WERI-Rb-1 (cell line): ENCODE data around the gene NUP54.
A peak's percentile ranks its signal among the peaks of the same experiment; 100 is the strongest.

Source experiments
- DNase-seq: peaks from one replicate; pipeline ENCODE4 v3.0.0-alpha.2; 2020
- H3K27ac ChIP-seq: fragments of 250-450 bp; sonication (Bioruptor Pico); 2 replicates; pipeline ENCODE4 v1.5.1; 2020; ENCODE audit warnings: mild to moderate bottlenecking, moderate library complexity
- H3K27me3 ChIP-seq: fragments of 250-450 bp; sonication (Bioruptor Pico); 2 replicates; pipeline ENCODE4 v1.5.1; 2021; ENCODE audit warnings: mild to moderate bottlenecking, low read depth, moderate library complexity; ENCODE audit not compliant: insufficient read depth, severe bottlenecking
- H3K36me3 ChIP-seq: fragments of 250-450 bp; sonication (Bioruptor Pico); 2 replicates; pipeline ENCODE4 v1.5.1; 2020; ENCODE audit warnings: mild to moderate bottlenecking, moderate library complexity
- H3K4me3 ChIP-seq: 2 replicates; pipeline ENCODE4 v1.5.1; 2011; ENCODE audit warnings: low read depth, mild to moderate bottlenecking, control low read depth, low read length
- H3K9me3 ChIP-seq: fragments of 250-450 bp; sonication (Bioruptor Pico); 2 replicates; pipeline ENCODE4 v1.5.1; 2021; ENCODE audit warnings: mild to moderate bottlenecking, moderate library complexity; ENCODE audit not compliant: severe bottlenecking
- TF ChIP-seq, protein P1 (sequence below): IDR thresholded peaks from 2 replicates; pipeline ENCODE4 v1.5.1; 2011; ENCODE audit warnings: low read depth, mild to moderate bottlenecking, control low read depth, inconsistent platforms, low read length

Gene NUP54

DNA sequence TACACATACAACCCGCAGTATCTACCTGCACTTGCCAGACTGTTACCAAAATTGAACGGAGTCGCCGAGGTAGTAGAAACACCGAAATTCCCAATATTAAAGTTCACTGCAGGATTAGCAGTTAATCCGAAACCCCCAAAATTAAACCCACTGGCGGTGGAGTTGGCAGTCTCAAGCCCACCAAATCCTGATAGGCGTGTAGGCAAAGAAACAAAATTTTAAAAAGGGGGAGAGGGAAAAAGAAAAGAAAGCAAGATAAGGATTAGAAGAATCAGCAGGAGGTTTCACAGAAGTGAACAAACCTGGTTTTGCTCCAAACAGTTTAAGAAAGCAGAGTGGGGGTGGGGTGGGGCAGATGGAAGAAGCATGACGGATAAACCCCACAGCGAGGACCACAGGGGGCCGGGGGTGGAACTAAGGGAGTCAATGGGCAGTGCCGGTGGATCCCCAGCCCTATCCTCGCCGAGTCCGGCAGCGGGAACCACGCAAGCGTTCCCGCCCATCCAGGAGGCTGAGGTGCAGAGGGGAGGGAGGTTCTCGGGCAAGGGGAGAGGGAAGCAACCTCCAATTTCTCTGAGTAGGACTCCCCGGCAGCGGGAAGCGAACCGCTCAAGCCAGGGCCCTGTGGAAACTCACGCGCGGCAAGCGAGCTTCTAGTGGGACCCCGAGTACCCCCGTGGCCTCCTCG lies 599 bp downstream of the NUP54 start:
- Histone ChIP-seq H3K36me3 (peaks cover 36% of the 10 kb centered on the region), H3K27me3 (no peaks in the 10 kb centered on the region), H3K4me3 (peak overlapping the region; percentile 93), H3K9me3 (no peaks in the 10 kb centered on the region), H3K27ac (peak overlapping the region; percentile 99)
- TF ChIP-seq, protein P1, sequence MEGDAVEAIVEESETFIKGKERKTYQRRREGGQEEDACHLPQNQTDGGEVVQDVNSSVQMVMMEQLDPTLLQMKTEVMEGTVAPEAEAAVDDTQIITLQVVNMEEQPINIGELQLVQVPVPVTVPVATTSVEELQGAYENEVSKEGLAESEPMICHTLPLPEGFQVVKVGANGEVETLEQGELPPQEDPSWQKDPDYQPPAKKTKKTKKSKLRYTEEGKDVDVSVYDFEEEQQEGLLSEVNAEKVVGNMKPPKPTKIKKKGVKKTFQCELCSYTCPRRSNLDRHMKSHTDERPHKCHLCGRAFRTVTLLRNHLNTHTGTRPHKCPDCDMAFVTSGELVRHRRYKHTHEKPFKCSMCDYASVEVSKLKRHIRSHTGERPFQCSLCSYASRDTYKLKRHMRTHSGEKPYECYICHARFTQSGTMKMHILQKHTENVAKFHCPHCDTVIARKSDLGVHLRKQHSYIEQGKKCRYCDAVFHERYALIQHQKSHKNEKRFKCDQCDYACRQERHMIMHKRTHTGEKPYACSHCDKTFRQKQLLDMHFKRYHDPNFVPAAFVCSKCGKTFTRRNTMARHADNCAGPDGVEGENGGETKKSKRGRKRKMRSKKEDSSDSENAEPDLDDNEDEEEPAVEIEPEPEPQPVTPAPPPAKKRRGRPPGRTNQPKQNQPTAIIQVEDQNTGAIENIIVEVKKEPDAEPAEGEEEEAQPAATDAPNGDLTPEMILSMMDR: no peak
- peak; percentile 95 for DNase-seq

DNA sequence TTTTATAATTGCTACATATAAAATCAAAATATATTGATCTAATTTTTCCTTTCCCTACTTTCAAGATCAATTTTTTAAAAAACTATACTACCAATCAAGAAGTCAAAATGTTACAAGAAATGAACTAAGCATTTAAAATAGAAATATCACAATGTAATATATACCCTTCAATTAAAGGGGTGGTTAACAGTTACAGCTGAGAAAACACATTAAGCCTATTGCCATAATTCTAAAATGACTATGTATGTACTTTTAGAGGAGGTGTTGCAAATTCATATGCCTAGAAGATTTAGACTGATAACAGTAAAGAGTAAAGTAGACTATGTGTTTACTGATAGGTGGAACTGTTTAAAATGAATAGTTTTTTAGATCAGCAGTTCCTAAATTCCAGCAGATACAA lies 3.7 kb downstream of the NUP54 start:
- Histone ChIP-seq H3K27ac (no peak overlapping the region), H3K9me3 (no peaks in the 10 kb centered on the region), H3K27me3 (no peaks in the 10 kb centered on the region), H3K4me3 (no peak overlapping the region), H3K36me3 (peaks cover 65% of the 10 kb centered on the region)
- no peak for DNase-seq
- TF ChIP-seq, protein P1: no peak

DNA sequence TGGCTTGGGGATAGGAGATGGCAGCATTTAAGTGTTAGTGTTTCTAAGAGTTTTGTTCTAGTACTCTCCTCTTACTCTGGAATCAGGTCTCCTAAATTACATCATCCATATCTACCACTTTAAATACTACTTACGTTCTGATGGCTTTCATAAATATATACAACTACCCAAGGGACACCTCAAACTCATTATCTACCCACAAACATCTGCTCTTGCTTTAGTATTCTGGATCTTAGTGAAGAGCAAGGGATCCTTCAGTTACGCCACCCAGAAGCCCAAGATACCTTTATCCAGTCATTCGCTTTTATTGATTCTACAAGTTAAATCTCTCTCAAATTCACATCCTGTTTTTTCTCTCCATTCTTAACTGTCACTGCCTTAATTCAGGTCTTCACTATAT lies 7.0 kb downstream of the NUP54 start:
- Histone ChIP-seq H3K4me3 (no peak overlapping the region), H3K9me3 (no peaks in the 10 kb centered on the region), H3K27me3 (no peaks in the 10 kb centered on the region), H3K36me3 (peaks cover 82% of the 10 kb centered on the region), H3K27ac (no peak overlapping the region)
- TF ChIP-seq, protein P1: no peak
- DNase-seq: no peak

DNA sequence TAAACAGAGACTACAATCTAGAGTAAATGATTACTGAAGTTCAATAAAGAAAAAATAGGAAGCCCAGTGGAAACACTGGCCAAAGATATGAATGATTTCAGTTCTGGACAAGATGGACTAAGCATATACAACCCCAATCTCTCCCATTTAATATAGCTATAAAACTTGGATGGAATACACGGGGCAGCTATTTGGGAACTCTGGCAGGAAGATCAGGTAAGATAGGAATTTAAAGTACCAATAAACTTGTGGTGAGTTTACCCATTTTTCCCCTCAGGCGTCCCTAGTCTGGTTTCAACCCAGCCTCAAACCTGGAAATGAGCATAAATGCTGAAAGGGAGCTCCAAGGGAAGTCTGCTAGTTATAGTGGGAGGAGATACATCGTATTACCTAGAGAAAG lies 20.4 kb downstream of the NUP54 start:
- H3K4me3 ChIP-seq: no peak overlapping the region
- H3K36me3 ChIP-seq: peaks cover 44% of the 10 kb centered on the region
- no peaks in the 10 kb centered on the region for H3K27me3 ChIP-seq
- DNase-seq: no peak
- no peaks in the 10 kb centered on the region for H3K9me3 ChIP-seq
- no peak overlapping the region for H3K27ac ChIP-seq
- TF ChIP-seq, protein P1: no peak

DNA sequence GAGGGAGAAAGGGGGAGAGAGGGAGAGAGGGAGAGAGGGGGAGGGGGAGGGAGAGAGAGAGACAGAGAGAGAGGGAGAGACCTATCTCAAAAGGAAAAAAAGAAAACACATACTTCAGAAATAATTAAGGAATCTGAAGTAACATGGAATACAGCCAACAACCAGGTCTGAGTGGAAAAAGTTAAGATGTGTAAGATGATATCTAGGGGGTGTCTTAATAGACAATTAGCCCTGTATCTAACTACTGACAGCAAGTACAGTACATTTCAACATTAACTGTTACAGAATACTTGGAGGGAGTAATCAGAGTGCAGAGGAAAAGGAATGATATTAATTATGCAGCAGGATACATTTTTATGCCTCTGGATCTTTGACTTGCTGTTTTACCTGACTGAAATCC lies 22.4 kb downstream of the NUP54 start:
- DNase-seq: no peak
- Histone ChIP-seq H3K36me3 (peaks cover 58% of the 10 kb centered on the region), H3K27ac (no peak overlapping the region), H3K27me3 (no peaks in the 10 kb centered on the region), H3K9me3 (no peaks in the 10 kb centered on the region), H3K4me3 (no peak overlapping the region)
- TF ChIP-seq, protein P1: no peak

DNA sequence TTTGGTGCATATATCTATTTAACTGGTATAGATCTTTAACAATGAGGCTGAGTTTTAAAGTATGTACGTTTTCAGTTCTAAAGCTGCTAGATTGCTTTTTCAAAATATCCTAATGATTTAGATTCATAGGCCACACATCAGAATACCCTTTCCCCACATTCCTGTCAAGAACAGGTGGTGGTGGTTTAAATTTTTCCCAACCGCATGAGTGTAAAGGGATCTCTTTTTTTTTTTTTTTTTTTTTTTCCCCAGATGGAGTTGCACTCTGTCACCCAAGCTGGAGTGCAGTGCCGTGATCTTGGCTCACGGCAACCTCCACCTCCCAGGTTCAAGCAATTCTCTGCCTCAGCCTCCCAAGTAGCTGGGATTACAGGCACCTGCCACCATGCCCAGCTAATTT lies 28.0 kb downstream of the NUP54 start:
- DNase-seq: no peak
- TF ChIP-seq, protein P1: no peak
- Histone ChIP-seq H3K27ac (no peak overlapping the region), H3K36me3 (peaks cover 88% of the 10 kb centered on the region), H3K27me3 (no peaks in the 10 kb centered on the region), H3K9me3 (no peaks in the 10 kb centered on the region), H3K4me3 (no peak overlapping the region)
